ENCODE measurements around the gene IFNG-AS1. TPM values are rescaled to one million over a fixed set of nuclear protein-coding genes. Genes with fewer than 3 reads are reported as not detected.

IFNG-AS1 gene
- total RNA-seq, 1 experiment from 2014 or later, result not detected

- no peak overlapping the region for H3K27ac ChIP-seq (ENCODE audit: low read depth, low read length)
- H3K36me3 ChIP-seq (ENCODE audit: control insufficient read depth in 1 of 2, insufficient read depth in 2 of 2, low read length in 2 of 2), result no peaks in the 10 kb centered on the region
- ChIA-PET CTCF (no interaction called here), POLR2A (no interaction called here), RAD21 (ENCODE audit: low non-redundant PET in 1 of 2, low total read pairs in 2 of 2, uncharacterized antibody in 2 of 2, unreplicated experiment in 2 of 2) (no interaction called here)
- DNase-seq (ENCODE audit: low read depth, low spot score) (no peak), ATAC-seq (no peak)
- H3K79me2 ChIP-seq (ENCODE audit: insufficient read depth, low read length), result no peaks in the 10 kb centered on the region
- no peak for TF ChIP-seq FOSL1 (IDR thresholded peaks at IDR 0.05; ENCODE audit: low read depth)
- H3K4me1 ChIP-seq (ENCODE audit: control insufficient read depth in 1 of 2, insufficient read depth in 2 of 2, low read length in 2 of 2), result no peaks in the 10 kb centered on the region
- BruUV-seq (replicated peaks), result no TSS peak
- no peaks in the 10 kb centered on the region for H3K9me2 ChIP-seq (ENCODE audit: insufficient read depth)
- no peaks in the 10 kb centered on the region for H3K27me3 ChIP-seq (ENCODE audit: insufficient read depth, low read length)
- H3K9me3 ChIP-seq (ENCODE audit: control insufficient read depth in 1 of 2, insufficient read depth in 1 of 2, low read depth in 1 of 2, low read length in 2 of 2), result no peaks in the 10 kb centered on the region
- no peak overlapping the region for H3K4me3 ChIP-seq (replicated peaks in 1 of 2; ENCODE audit: low read depth in 1 of 2, low read length in 2 of 2)
- H4K20me1 ChIP-seq (ENCODE audit: insufficient read depth), result no peaks in the 10 kb centered on the region
- intact Hi-C loops (cut with micrococcal nuclease), result no loop called here
- H3K4me2 ChIP-seq (ENCODE audit: low read length), result no peak overlapping the region
- H3K9ac ChIP-seq (ENCODE audit: low read length), result no peak overlapping the region
- H2AFZ ChIP-seq (ENCODE audit: low read depth, low read length, poor library complexity, severe bottlenecking), result no peak overlapping the region
Observed at GRCh38 chr12:67996347-67996746, 7.1 kb downstream of the IFNG-AS1 start.

- no TSS peak for BruUV-seq (replicated peaks)
- no peak overlapping the region for H2AFZ ChIP-seq (ENCODE audit: low read depth, low read length, poor library complexity, severe bottlenecking)
- H3K9me2 ChIP-seq (ENCODE audit: insufficient read depth), result no peaks in the 10 kb centered on the region
- no peaks in the 10 kb centered on the region for H3K27me3 ChIP-seq (ENCODE audit: insufficient read depth, low read length)
- DNase-seq (ENCODE audit: low read depth, low spot score), result no peak
- H3K4me2 ChIP-seq (ENCODE audit: low read length), result no peak overlapping the region
- no peak overlapping the region for H3K9ac ChIP-seq (ENCODE audit: low read length)
- H3K27ac ChIP-seq (ENCODE audit: low read depth, low read length), result no peak overlapping the region
- CTCF ChIA-PET, result no interaction called here
- no peak for ATAC-seq
- intact Hi-C loops (cut with micrococcal nuclease), result no loop called here
- H3K36me3 ChIP-seq (ENCODE audit: control insufficient read depth in 1 of 2, insufficient read depth in 2 of 2, low read length in 2 of 2), result no peaks in the 10 kb centered on the region
- POLR2A ChIA-PET, result no interaction called here
- no peak overlapping the region for H3K4me3 ChIP-seq (replicated peaks in 1 of 2; ENCODE audit: low read depth in 1 of 2, low read length in 2 of 2)
- H4K20me1 ChIP-seq (ENCODE audit: insufficient read depth), result no peaks in the 10 kb centered on the region
- H3K4me1 ChIP-seq (ENCODE audit: control insufficient read depth in 1 of 2, insufficient read depth in 2 of 2, low read length in 2 of 2), result no peaks in the 10 kb centered on the region
- RAD21 ChIA-PET (ENCODE audit: low non-redundant PET in 1 of 2, low total read pairs in 2 of 2, uncharacterized antibody in 2 of 2, unreplicated experiment in 2 of 2), result no interaction called here
- H3K9me3 ChIP-seq (ENCODE audit: control insufficient read depth in 1 of 2, insufficient read depth in 1 of 2, low read depth in 1 of 2, low read length in 2 of 2), result no peaks in the 10 kb centered on the region
- H3K79me2 ChIP-seq (ENCODE audit: insufficient read depth, low read length), result no peaks in the 10 kb centered on the region
- no peak for TF ChIP-seq SRF (IDR thresholded peaks at IDR 0.05; ENCODE audit: low read depth)
- TF ChIP-seq CEBPB (IDR thresholded peaks at IDR 0.05; ENCODE audit: low read depth), result no peak
- TF ChIP-seq EZH2 (IDR thresholded peaks at IDR 0.05), result no peak
- TF ChIP-seq ATF3 (IDR thresholded peaks at IDR 0.05), result no peak
- TF ChIP-seq ZFX (IDR thresholded peaks at IDR 0.05), result no peak
- no peak for TF ChIP-seq MAX (IDR thresholded peaks at IDR 0.05)
- TF ChIP-seq SP1 (IDR thresholded peaks at IDR 0.05; ENCODE audit: low read depth), result no peak
- no peak for TF ChIP-seq POLR2AphosphoS5 (IDR thresholded peaks at IDR 0.05; ENCODE audit: low read depth, low read length)
- TF ChIP-seq JUND (IDR thresholded peaks at IDR 0.05), result no peak
- no peak for TF ChIP-seq CTCF (IDR thresholded peaks at IDR 0.05 in 2 of 3, conservative IDR thresholded peaks at IDR 0.05 in 1 of 3; ENCODE audit: borderline replicate concordance in 1 of 3, insufficient read depth in 1 of 3, low read depth in 2 of 3, low read length in 2 of 3)
- TF ChIP-seq ELF1 (IDR thresholded peaks at IDR 0.05; ENCODE audit: borderline replicate concordance, low read depth), result no peak
- no peak for TF ChIP-seq ZNF274 (IDR thresholded peaks at IDR 0.05; ENCODE audit: low read depth, low read length)
- TF ChIP-seq ZBTB33 (IDR thresholded peaks at IDR 0.05; ENCODE audit: extremely low read depth, insufficient replicate concordance, low read length), result no peak
- no peak for TF ChIP-seq EGR1 (IDR thresholded peaks at IDR 0.05; ENCODE audit: low read depth)
- no peak for TF ChIP-seq POLR2A (IDR thresholded peaks at IDR 0.05; ENCODE audit: borderline replicate concordance, extremely low read depth, insufficient read depth, insufficient read length)
- no peak for TF ChIP-seq TCF7L2 (IDR thresholded peaks at IDR 0.05; ENCODE audit: borderline replicate concordance, extremely low read depth, insufficient read depth, insufficient read length)
Observed at GRCh38 chr12:67998379-67998778, 9.1 kb downstream of the IFNG-AS1 start.
